Activated CD4-positive, alpha-beta T cell treated with anti-CD3 and anti-CD28 coated beads, Interleukin-2, amount 50 U/mL, for 4 hours (primary cell): Measurements from ENCODE around the gene ZNRF1.

Source experiments
- DNase-seq, 2 experiments: peaks; one replicate each; pipeline ENCODE4 v3.0.0-alpha.2; 2020

The ZNRF1 gene

GRCh38 chr16:75062135-75062975 is 63.5 kb downstream of the ZNRF1 start:
- DNase-seq: no peak

GRCh38 chr16:75062976-75063346 is 64.1 kb downstream of the ZNRF1 start:
- DNase-seq: no peak

- DNase-seq: no peak
Measured at GRCh38 chr16:75063549-75064088, 64.8 kb downstream of the ZNRF1 start.

- DNase-seq: peak; percentile 4 to 10
Measured at GRCh38 chr16:75064403-75065148, 65.8 kb downstream of the ZNRF1 start.

GRCh38 chr16:75065149-75065505 is 66.3 kb downstream of the ZNRF1 start:
- DNase-seq: no peak

- no peak for DNase-seq
Measured at GRCh38 chr16:75065521-75066149, 66.8 kb downstream of the ZNRF1 start.

- DNase-seq: no peak
Measured at GRCh38 chr16:75066861-75067447, 68.1 kb downstream of the ZNRF1 start.

- DNase-seq: no peak
Measured at GRCh38 chr16:75068085-75069031, 69.5 kb downstream of the ZNRF1 start.

GRCh38 chr16:75070012-75070841 is 71.4 kb downstream of the ZNRF1 start:
- DNase-seq: no peak

GRCh38 chr16:75071621-75072020 is 72.8 kb downstream of the ZNRF1 start:
- no peak for DNase-seq

GRCh38 chr16:75072239-75072947 is 73.6 kb downstream of the ZNRF1 start:
- no peak for DNase-seq

GRCh38 chr16:75073545-75074303 is 74.9 kb downstream of the ZNRF1 start:
- DNase-seq: no peak

GRCh38 chr16:75074304-75074793 is 75.5 kb downstream of the ZNRF1 start:
- no peak for DNase-seq

- DNase-seq: peak; percentile 65 to 68
Measured at GRCh38 chr16:75074920-75075687, 76.3 kb downstream of the ZNRF1 start.

- DNase-seq: no peak
Measured at GRCh38 chr16:75075688-75076268, 77.0 kb downstream of the ZNRF1 start.

GRCh38 chr16:75078886-75079285 is 80.1 kb downstream of the ZNRF1 start:
- no peak for DNase-seq

GRCh38 chr16:75079346-75079926 is 80.6 kb downstream of the ZNRF1 start:
- DNase-seq: no peak
